GM12878 (cell line): Measurements from ENCODE around the gene AURKAIP1. TPM values are rescaled to one million over a fixed set of nuclear protein-coding genes. Genes with fewer than 3 reads are reported as not detected.
A peak's percentile ranks its signal among the peaks of the same experiment; 100 is the strongest.

Experiments used
- ATAC-seq: fragments of 200-7000 bp; cut with Tn5 transposase; 3 replicates; pipeline ENCODE4 v1.9.1; 2020; ENCODE audit warnings: mild to moderate bottlenecking, moderate library complexity
- BruUV-seq: library from RNA; stranded (reverse); fragments of 400-500 nt; replicated peaks from 2 replicates; lab custom pipeline; 2021; lab: Mats Ljungman, UMichigan
- CTCF ChIA-PET: fragments of 300-600 bp; sonication (Branson Sonifier 250); formaldehyde crosslinking; extraction: SDS; loops from one replicate; lab custom pipeline; 2021; ENCODE audit warnings: inconsistent platforms; lab: Yijun Ruan, JAX
- POLR2A ChIA-PET: fragments of 350-600 bp; formaldehyde crosslinking; extraction: SDS; loops from one replicate; lab custom pipeline; 2021; ENCODE audit warnings: inconsistent platforms; lab: Charles Lee
- RAD21 ChIA-PET: fragments of 300-600 bp; sonication (Branson Sonifier 250); formaldehyde crosslinking; loops from one replicate; lab custom pipeline; 2023; ENCODE audit warnings: antibody characterized with exemption; ENCODE audit not compliant: unreplicated experiment; lab: Charles Lee
- SMC1A ChIA-PET: fragments of 300-600 bp; sonication (Branson Sonifier 250); formaldehyde crosslinking; loops from one replicate; lab custom pipeline; 2023; ENCODE audit not compliant: unreplicated experiment, uncharacterized antibody; lab: Charles Lee
- DNase-seq: peaks from one replicate; pipeline ENCODE4 v3.0.0-alpha.2; 2011; ENCODE audit warnings: low read depth, low spot score
- FAIRE-seq: peaks from 3 replicates; lab custom pipeline; 2011; peaks lifted over from hg19 to GRCh38; lab: Jason Lieb, UNC
- H2AFZ ChIP-seq: 2 replicates; pipeline ENCODE4 v1.6.0; 2011; ENCODE audit warnings: low read depth, low read length, control low read depth; ENCODE audit not compliant: control insufficient read depth
- H3K27ac ChIP-seq: 2 replicates; pipeline ENCODE4 v1.5.1; 2011; ENCODE audit warnings: control low read depth; ENCODE audit not compliant: control insufficient read depth, insufficient read depth
- H3K27me3 ChIP-seq, 2 experiments: replicated peaks in 1 of 2; 2 replicates each; pipeline versions ENCODE4 v1.6.0 to v1.6.1; 2011; ENCODE audit warnings: low read length in 1 of 2; ENCODE audit not compliant: control insufficient read depth in 2 of 2, insufficient read depth in 2 of 2
- H3K36me3 ChIP-seq, 2 experiments: 2 replicates each; pipeline ENCODE4 v1.5.1; 2011; ENCODE audit warnings: low read length in 1 of 2; ENCODE audit not compliant: control insufficient read depth in 2 of 2, insufficient read depth in 2 of 2
- H3K4me1 ChIP-seq: 2 replicates; pipeline ENCODE4 v1.6.1; 2011; ENCODE audit warnings: mild to moderate bottlenecking, low read length, moderate library complexity, mixed read lengths; ENCODE audit not compliant: control insufficient read depth, insufficient read depth
- H3K4me2 ChIP-seq: 2 replicates; pipeline ENCODE4 v1.6.0; 2011; ENCODE audit warnings: control low read depth; ENCODE audit not compliant: control insufficient read depth, insufficient read depth
- H3K4me3 ChIP-seq: fragments of 200-600 bp; sonication (generic); 2 replicates; pipeline ENCODE4 v1.5.1; 2016
- H3K79me2 ChIP-seq: 2 replicates; pipeline ENCODE4 v1.6.0; 2011; ENCODE audit warnings: low read length; ENCODE audit not compliant: control insufficient read depth, insufficient read depth
- H3K9ac ChIP-seq: 2 replicates; pipeline ENCODE4 v1.8.0; 2011; ENCODE audit warnings: low read length, control low read depth, mixed read lengths; ENCODE audit not compliant: control insufficient read depth, insufficient read depth
- H3K9me3 ChIP-seq: replicated peaks from 3 replicates; pipeline ENCODE4 v1.5.1; 2011; ENCODE audit warnings: mild to moderate bottlenecking, low read length; ENCODE audit not compliant: control insufficient read depth, insufficient read depth
- H4K20me1 ChIP-seq: 2 replicates; pipeline ENCODE4 v1.6.0; 2011; ENCODE audit not compliant: control insufficient read depth, insufficient read depth
- BCL3 ChIP-seq: IDR thresholded peaks from 2 replicates; pipeline ENCODE4 v1.6.1; 2011; ENCODE audit warnings: borderline replicate concordance, low read depth, mild to moderate bottlenecking, moderate library complexity, low read length; ENCODE audit not compliant: insufficient read depth, poor library complexity, severe bottlenecking
- E2F8 ChIP-seq: fragments of 450-650 bp; IDR thresholded peaks from 2 replicates; pipeline ENCODE4 v1.6.1; 2018; ENCODE audit warnings: mild to moderate bottlenecking, low read depth, moderate library complexity; ENCODE audit not compliant: partially characterized antibody
- ELK1 ChIP-seq: IDR thresholded peaks from 2 replicates; pipeline ENCODE4 v1.6.1; 2012; ENCODE audit warnings: low read depth, low read length, improper control_type of control experiment
- FOS ChIP-seq: IDR thresholded peaks from 3 replicates; pipeline ENCODE4 v1.6.1; 2011; ENCODE audit warnings: borderline replicate concordance; ENCODE audit not compliant: insufficient read length; ENCODE audit errors: extremely low read depth
- LARP7 ChIP-seq: fragments of 450-650 bp; IDR thresholded peaks from 2 replicates; pipeline ENCODE4 v1.6.1; 2017; ENCODE audit warnings: mild to moderate bottlenecking
- MLLT1 ChIP-seq: fragments of 450-650 bp; IDR thresholded peaks from 2 replicates; pipeline ENCODE4 v1.6.1; 2016; ENCODE audit warnings: mild to moderate bottlenecking
- NFXL1 ChIP-seq: fragments of 450-650 bp; IDR thresholded peaks from 2 replicates; pipeline ENCODE4 v1.6.1; 2017; ENCODE audit warnings: antibody characterized with exemption, mild to moderate bottlenecking, borderline replicate concordance
- PBX3 ChIP-seq: IDR thresholded peaks from 2 replicates; pipeline ENCODE4 v1.6.1; 2011; ENCODE audit warnings: mild to moderate bottlenecking, low read depth, low read length, moderate library complexity; ENCODE audit not compliant: insufficient replicate concordance
- POLR2A ChIP-seq: IDR thresholded peaks from 2 replicates; pipeline ENCODE4 v1.6.1; 2011; ENCODE audit warnings: low read depth, mild to moderate bottlenecking, low read length
- POLR2AphosphoS2 ChIP-seq: IDR thresholded peaks from 2 replicates; pipeline ENCODE4 v1.6.1; 2011; ENCODE audit warnings: low read depth, mild to moderate bottlenecking, low read length, improper control_type of control experiment, moderate library complexity
- POLR2AphosphoS5 ChIP-seq: IDR thresholded peaks from 2 replicates; pipeline ENCODE4 v1.6.1; 2011; ENCODE audit warnings: mild to moderate bottlenecking, low read length, inconsistent platforms
- POU2F2 ChIP-seq: IDR thresholded peaks from 3 replicates; pipeline ENCODE4 v1.6.1; 2011; ENCODE audit warnings: low read depth, mild to moderate bottlenecking, low read length, borderline replicate concordance
- RFX5 ChIP-seq: IDR thresholded peaks from 2 replicates; pipeline ENCODE4 v1.6.1; 2011; ENCODE audit warnings: low read depth, low read length, improper control_type of control experiment
- WGBS: methylation state at CpG from one replicate; pipeline ENCODE4 v1.1.6; 2016; ENCODE audit warnings: low lambda C conversion rate; ENCODE audit not compliant: insufficient replicate concordance, insufficient coverage; ENCODE audit errors: missing lambda C conversion rate; 5-methylcytosine and 5-hydroxymethylcytosine counted together
- in situ Hi-C: fragments of 300-500 bp; cut with MboI; formaldehyde crosslinking; loops from 9 replicates; pipeline ENCODE4 v1.14.3; 2018; ENCODE audit warnings: mixed read lengths
- intact Hi-C: fragments of 100-400 bp; cut with micrococcal nuclease; formaldehyde crosslinking; loops from one replicate; pipeline ENCODE4 v1.14.2; 2022; ENCODE audit not compliant: unreplicated experiment
- polyA plus RNA-seq, 11 experiments: library from polyadenylated mRNA; depleted of rRNA in 4 of 11; unstranded in 6 of 11; stranded (reverse) in 5 of 11; fragments of >200 nt; fragmentation: Nextera tagmentation in 4 of 11; fragmentation: Illumina TruSeq in 1 of 11; extraction: Ambion mirVana in 4 of 11; extraction: Trizol in 1 of 11; gene quantifications; 1 replicate in 1 of 11; 2 replicates in 10 of 11; pipeline versions ENCODE4 v1.2.1 to v1.2.3, GENCODE V29; 2011 to 2016; ENCODE audit warnings: inconsistent platforms in 2 of 11, missing spikeins in 2 of 11, low read depth in 1 of 11
- total RNA-seq, 4 experiments: library from RNA; depleted of rRNA in 3 of 4; stranded (reverse); fragments of >200 nt in 3 of 4; fragmentation: Illumina TruSeq in 1 of 4; extraction: Trizol in 1 of 4; gene quantifications; 2 replicates each; pipeline versions ENCODE4 v1.2.1 to v1.2.3, GENCODE V29; 2013 to 2021

AURKAIP1 gene
- total and polyA plus RNA-seq, 10 of the 15 experiments (the other 5 are each of a cell fraction or from before 2014, with no cell fraction given): 6.5 to 366 (median 120) TPM

GRCh38 chr1:1399872-1400575, 25.0 kb upstream of the AURKAIP1 start:
- Histone ChIP-seq H3K4me1 (peaks cover 26% of the 10 kb centered on the region), H2AFZ (peak overlapping the region; percentile 37), H3K9ac (peak overlapping the region; percentile 99), H3K27me3 (no peaks in the 10 kb centered on the region), H3K9me3 (no peaks in the 10 kb centered on the region), H3K79me2 (peaks cover 58% of the 10 kb centered on the region), H3K4me3 (peak overlapping the region; percentile 77), H3K27ac (peak overlapping the region; percentile 78), H3K36me3 (peaks cover 20 to 33% of the 10 kb centered on the region in 2 experiments), H4K20me1 (no peaks in the 10 kb centered on the region; the same call in 1 of the 2 replicates)
- BruUV-seq: TSS peak; percentile 79
- SMC1A ChIA-PET: interaction anchor here (0.7 to 0.9 kb wide), 2 partner anchors 37 to 42 kb away, joined by 3 read pairs; no protein-coding TSS in a partner anchor
- DNase-seq: no peak
- POLR2A ChIA-PET: interaction anchor here (0.6 to 2.1 kb wide), 5 partner anchors 10 to 38 kb away, joined by 3 to 17 read pairs (median 6); partner anchors contain the start of gene AURKAIP1
- RAD21 ChIA-PET: interaction anchor here (1.0 to 1.7 kb wide), 3 partner anchors 8 to 41 kb away, joined by 3 to 4 read pairs (median 3); no protein-coding TSS in a partner anchor
- TF ChIP-seq POU2F2: 0 out of 3 replicates have a peak, but pooled peaks have one; percentile 28
- peak; percentile 18 for TF ChIP-seq BCL3
- no peak for TF ChIP-seq E2F8
- TF ChIP-seq POLR2A: peak; percentile 64
- TF ChIP-seq NFXL1: no peak
- 0 out of 2 replicates have a peak, but pooled peaks have one; percentile 16 for TF ChIP-seq MLLT1
- peak; percentile 31 for TF ChIP-seq PBX3
- TF ChIP-seq FOS: no peak
- TF ChIP-seq ELK1: no peak
- TF ChIP-seq POLR2AphosphoS2: peak; percentile 43
- TF ChIP-seq POLR2AphosphoS5: peak; percentile 65
- 0 out of 2 replicates have a peak, but pooled peaks have one; percentile 26 for TF ChIP-seq LARP7
- no peak for TF ChIP-seq RFX5
- TF ChIP-seq, all 136 proteins: peak for 8
- under 1% methylated on average over 34 of the region's 34 CpGs for WGBS
- CTCF ChIA-PET: interaction anchor here (1.3 to 1.6 kb wide), 5 partner anchors 16 to 41 kb away, joined by 3 to 6 read pairs (median 4); partner anchors contain the start of gene AURKAIP1
- intact Hi-C loops (loop anchor here (2.0 kb wide), 2 partner anchors 41 to 51 kb away; partner anchors contain the start of gene DVL1), in situ Hi-C loops (loop anchor here (5.0 kb wide), 1 partner anchor 107 kb away; no protein-coding TSS in a partner anchor)
- peak overlapping the region; percentile 73 for H3K4me2 ChIP-seq
- ATAC-seq (peak; percentile 7), FAIRE-seq (no peak)
